HCEC 1CT (cell line): Measurements from ENCODE around the gene FAM120A.
"Not testable (repeated sequence)": the region's sequence is repeated elsewhere in the genome, so short reads cannot be mapped to it uniquely, and the experiment has no call there.

Source experiments
- DNase-seq: peaks from one replicate; pipeline ENCODE4 v3.0.0-alpha.2; 2017

Gene FAM120A

DNA sequence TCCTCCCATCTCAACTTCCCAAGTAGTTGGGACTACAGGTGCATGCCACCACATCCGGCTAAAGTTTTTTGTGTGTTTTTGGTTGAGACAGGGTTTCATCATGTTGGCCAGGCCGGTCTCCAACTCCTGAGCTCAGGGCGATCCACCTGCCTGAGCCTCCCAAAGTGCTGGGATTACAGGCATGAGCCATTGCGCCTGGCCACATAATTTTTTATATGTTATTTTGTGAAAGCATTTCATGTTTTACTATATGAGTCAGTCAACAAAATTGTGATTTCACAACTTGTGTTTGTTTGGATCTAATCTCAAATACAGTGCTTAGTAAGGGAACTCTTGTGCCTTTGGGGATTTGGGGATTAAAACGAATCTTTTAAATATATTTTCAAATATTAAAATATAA, 21.9 kb downstream of the FAM120A start:
- DNase-seq: peak; percentile 72

DNA sequence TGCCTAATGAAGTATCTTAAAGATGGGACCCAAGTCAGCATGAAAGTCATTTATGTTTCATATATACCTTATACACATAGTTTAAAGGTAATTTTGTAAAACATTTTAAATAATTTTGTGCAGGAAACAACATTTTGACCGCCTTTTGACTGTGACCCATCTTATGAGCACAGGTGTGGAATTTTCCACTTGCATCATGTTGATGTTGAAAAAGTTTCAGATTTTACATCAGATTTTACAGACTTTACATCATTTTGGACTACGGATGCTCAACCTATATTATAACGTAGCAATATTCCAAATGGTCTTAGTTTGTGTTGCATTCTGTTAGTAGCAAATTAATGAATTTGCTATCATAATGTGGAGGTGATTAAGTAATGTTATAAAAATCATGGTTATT, 23.6 kb downstream of the FAM120A start:
- no peak for DNase-seq

DNA sequence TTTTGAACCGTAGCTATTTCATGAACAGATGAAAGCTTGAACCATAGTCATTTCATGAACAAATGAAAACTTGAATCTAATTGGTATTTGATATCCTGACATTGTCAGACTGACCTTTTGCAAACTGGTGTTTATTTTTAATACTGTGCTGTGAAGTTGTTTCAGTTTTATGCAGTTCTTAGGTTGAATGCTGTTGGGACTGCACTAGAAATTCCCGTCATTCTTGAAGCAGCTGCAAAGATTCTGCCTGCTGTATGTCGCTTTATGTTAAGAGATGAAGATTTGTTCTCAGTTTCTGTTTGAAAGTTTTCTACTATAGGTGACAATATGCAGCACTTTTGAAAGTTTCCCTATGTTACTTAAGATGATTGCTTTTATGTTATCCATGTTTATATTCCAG, 24.4 kb downstream of the FAM120A start:
- no peak for DNase-seq

- no peak for DNase-seq
Measured at GRCh38 chr9:93476924-93477323, 25.4 kb downstream of the FAM120A start.

- no peak for DNase-seq
Measured at GRCh38 chr9:93477397-93477796, 25.9 kb downstream of the FAM120A start.

GRCh38 chr9:93479726-93480125, 28.2 kb downstream of the FAM120A start:
- DNase-seq: no peak

DNA sequence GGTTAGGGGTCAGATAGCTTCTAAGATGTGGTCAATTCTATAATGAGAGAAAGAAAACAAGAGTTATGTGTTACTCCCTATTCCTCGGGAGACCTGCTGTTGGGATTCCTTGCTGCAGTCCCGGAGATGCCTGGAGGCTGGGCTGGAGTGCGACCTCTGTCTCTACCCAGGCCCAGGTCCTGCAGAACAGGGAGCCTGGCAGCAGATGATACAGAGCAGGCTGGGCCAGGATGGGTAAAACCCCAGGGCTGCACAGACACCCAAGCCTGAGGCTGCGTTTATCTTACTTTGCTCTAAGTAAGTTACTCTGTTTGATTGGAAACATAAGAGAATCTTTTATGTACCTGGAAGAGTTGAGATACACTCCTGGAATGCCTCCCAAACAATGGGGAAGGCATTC, 28.8 kb downstream of the FAM120A start:
- DNase-seq: no peak

GRCh38 chr9:93480728-93481324, 29.3 kb downstream of the FAM120A start:
- no peak for DNase-seq

DNA sequence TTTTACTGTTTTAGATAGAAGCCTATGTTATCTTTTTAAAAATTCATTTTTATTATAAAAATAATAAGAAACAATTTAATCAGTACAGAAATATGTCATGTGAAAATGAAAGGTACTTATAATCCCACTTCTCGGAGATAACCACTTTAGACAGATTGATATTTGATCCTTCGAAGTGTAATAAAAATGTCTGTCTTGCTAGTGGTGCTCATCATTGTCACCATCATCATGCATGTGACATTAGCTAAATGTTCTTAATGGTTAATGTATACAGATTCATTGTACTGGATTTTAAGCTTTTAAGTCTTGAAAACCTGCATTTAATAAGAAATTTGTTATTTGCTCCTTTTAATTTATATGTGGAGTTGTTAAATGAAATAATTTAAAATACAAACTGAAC, 32.0 kb downstream of the FAM120A start:
- no peak for DNase-seq

DNA sequence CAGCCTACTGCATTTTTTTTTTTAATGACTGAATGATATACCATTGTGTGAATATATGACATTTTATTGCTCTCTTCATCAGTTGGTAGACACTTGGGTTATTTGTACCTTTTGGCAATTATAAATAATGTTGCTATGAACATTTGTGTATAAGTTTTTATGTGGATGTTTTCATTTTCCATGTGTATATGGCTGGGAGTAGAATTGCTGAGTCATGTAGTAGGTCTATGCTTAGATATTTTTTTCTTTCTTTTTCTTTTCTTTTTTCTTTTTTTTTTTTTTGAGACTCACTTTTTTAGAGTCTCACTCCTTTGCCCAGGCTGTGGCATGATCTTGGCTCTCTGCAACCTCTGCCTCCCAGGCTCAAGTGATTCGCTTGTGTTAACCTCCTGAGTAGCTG, 34.8 kb downstream of the FAM120A start:
- DNase-seq: no peak

DNA sequence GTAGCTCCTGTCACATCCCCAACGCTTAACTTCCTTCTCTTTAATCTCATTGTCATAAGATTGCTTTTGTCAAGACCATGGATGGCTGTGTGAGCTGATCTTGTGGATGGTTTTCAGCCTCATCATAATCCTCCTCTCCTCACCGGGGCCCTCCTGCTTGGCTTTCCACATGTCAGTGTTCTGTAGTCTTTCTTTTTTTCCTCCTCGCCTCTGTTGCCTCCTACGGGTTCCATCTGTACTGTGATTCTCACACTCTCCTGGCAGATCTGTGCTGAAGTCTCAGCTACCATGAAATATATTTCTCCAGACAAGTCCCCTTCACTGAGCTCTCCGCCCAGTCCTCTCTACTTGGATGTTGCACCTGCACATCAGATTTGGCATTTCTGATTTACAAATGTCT, 36.8 kb downstream of the FAM120A start:
- no peak for DNase-seq

GRCh38 chr9:93491593-93492232, 40.2 kb downstream of the FAM120A start:
- DNase-seq: no peak

DNA sequence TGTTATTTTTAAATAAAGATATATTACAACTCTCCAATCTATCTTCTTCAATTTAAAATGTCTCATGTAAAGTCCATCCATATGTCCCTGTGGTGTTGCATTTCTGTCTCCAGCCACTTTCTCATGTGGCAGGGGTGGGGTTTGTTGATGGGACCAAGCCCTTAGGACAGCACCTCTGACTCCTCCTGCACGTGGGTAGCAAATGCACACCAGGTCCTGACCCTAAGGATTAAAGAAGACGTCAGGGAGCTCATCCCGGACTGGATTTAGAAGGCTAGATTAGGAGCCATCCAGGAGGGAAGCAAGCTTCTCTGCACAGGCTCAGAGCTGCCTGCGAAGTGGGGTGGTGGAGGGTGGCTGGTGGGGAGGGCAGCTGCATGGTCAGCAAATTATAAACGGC, 40.8 kb downstream of the FAM120A start:
- DNase-seq: no peak

- no peak for DNase-seq
Measured at GRCh38 chr9:93493949-93494348, 42.5 kb downstream of the FAM120A start.

GRCh38 chr9:93496285-93496684, 44.8 kb downstream of the FAM120A start:
- no peak for DNase-seq

DNA sequence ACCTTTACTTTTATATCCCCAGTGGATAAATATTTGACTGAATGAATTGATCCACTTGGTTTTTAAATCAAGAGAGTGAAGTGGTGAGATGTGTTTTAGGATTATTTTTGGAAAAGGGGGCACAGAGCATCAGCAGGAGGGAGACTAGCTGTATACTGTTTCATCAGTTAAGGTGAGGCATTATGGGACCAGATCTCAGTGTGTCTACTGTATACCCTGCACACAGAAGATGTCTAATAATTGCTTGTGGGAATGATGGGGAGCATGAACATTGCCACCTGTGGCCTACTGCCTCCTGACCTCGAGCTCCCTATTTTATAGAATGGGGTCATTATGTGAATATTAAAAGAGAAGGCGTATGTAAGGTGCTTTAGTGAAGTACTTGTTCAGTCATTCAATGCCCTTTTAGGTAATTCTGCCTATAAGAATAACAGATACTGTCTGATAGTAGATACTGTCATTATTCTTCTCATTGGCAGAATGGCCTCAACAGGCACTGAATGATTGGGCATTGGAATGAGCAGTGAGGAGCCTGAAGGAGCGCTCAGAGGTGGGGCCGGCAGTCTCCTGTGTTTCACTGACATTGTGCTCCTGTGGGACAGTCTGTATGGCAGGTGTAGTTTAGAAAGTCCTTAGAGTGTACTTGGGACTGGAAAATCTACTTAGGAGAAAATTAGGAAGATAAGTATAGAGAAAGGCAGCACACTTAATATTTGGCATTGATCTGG, 49.2 kb downstream of the FAM120A start:
- DNase-seq: no peak

DNA sequence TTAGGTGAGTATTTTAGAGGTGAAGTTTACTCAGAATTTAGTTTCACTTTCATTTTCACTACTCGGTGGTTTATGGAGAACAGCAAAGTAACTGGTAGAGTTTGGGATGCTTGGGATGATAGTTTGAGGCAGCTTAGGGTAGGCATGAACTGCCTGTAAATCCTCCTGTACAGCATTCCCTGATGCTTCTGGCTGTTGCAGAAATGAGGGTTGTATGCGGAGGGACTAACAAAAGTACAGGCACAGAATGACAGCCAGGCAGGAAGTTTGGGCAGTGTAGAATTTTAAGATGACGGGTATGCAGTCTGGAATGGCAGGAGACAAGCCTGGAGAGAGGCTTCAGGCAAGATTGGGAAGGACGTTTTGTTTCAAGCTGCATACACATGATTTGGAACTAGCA, 49.9 kb downstream of the FAM120A start:
- DNase-seq: peak; percentile 13

DNA sequence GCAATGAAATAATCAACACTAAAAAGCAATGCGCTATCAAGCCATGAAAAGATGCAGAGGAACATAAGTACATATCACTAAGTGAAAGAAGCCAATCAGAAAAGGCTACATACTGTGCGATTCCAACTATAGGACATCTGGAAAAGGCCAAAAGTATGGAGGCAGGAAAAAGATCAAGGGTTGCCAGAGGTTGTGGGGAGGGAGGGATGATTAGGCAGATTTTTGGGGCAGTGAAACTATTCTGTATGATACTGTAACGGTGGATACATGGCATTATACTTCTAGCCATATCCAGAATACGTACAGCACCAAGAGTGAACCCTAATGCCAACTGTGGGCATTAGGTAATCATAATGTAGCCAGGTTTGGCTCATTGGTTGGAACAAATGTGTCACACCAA, 51.9 kb downstream of the FAM120A start:
- DNase-seq: no peak

GRCh38 chr9:93505541-93506132, 54.2 kb downstream of the FAM120A start:
- no peak for DNase-seq

DNA sequence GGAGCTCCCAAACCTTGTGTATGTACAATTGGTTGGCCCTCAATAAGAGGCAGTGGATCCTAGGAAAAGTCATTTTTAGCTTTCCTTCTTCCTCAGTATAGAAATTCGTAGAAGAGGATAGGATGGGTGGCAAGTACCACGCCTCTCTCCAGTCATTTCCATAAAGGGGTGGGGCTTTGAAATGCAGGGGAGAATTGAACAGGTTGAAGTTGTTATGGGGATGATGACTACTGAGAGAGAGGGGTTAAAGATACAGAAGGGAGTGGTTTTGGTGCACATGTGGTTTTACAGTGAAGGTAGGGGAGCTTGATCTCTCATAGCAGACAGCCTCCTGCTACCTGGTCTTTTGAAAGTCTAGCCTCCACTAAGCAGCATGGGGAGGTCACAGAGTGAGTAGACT, 56.3 kb downstream of the FAM120A start:
- no peak for DNase-seq

- DNase-seq: no peak
Measured at GRCh38 chr9:93508207-93508606, 56.7 kb downstream of the FAM120A start.

DNA sequence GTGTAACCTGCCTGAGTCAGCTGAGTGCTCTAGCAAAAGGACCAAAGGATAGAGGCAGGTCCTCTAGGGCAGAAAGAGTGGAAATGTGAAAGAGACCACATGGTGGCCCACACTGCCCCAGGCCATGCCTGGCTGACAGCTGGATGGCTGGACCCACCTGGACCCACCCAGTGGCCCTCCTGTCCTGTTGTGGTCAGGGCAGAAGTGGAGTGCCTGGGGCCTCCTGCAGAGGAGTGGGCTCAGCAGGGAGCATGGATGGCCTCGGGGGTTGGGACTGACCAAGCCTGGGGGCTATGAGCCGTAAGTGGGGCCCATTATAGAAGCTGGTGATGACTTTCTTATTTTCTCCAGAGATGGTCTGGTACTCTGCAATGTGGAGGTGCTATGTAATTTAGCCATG, 57.6 kb downstream of the FAM120A start:
- no peak for DNase-seq

- DNase-seq: no peak
Measured at GRCh38 chr9:93510041-93510440, 58.6 kb downstream of the FAM120A start.

- DNase-seq: not testable (repeated sequence)
Measured at GRCh38 chr9:93511228-93511627, 59.7 kb downstream of the FAM120A start.
